ENCODE measurements around the gene TMOD1.

Gene TMOD1

DNA sequence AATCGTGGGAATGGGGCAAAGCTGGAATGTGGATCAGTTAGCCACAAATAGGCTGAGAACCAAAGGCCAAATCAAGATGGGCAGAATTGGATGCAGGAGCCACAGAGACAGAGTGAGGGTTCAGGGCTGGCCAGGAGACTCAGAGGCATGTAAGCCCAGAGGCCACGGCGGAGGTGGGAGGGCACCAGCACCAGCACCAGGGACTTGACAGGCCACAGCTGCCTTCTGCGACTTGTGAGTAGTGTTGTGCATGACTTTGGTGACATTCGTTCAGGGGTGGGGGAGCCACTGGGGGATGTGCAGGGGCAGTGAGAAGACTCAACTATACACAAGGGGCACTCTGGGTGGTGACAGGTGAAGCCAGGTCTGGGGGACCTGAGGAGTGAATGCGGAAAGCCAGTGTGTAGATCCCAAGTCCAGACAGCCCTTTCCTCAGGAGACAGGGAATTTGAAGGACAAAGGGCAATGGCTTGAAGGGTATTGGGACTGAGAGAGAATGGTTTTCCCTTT lies 53.2 kb downstream of the TMOD1 start:
- Histone ChIP-seq H3K4me3 (ENCODE audit: low read length) (no peak overlapping the region), H3K4me1 (ENCODE audit: control insufficient read depth, insufficient read depth, low read length) (peaks cover 27% of the 10 kb centered on the region), H3K9me3 (ENCODE audit: control insufficient read depth, low read length) (no peaks in the 10 kb centered on the region), H3K36me3 (ENCODE audit: control insufficient read depth, insufficient read depth, low read length, severe bottlenecking) (no peaks in the 10 kb centered on the region), H3K27me3 (replicated peaks; ENCODE audit: control insufficient read depth, insufficient read depth, low read length) (peaks cover 15% of the 10 kb centered on the region), H3K9ac (ENCODE audit: low read length) (no peak overlapping the region)
- DNase-seq (ENCODE audit: low read depth) = no peak

DNA sequence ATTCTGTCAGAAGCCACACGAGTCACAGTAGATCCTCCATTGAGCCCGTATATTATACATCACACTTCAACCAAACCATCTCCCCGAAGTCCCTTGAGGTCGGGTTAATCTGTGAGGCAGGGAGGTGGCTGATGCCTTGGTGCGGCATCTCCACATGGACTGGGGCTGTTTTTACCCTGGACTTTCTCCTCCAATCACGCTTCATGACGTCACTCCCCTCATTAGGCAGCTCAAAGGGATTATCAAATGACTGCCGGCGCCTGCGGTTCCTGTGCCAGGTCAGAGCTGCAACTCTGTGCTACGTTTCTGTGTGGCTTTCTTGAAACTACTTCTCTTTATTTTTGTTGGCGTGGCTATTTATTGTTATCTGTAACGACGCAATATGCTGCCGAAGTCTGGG lies 53.7 kb downstream of the TMOD1 start:
- H3K9me3 ChIP-seq (ENCODE audit: control insufficient read depth, low read length) = no peaks in the 10 kb centered on the region
- no peak overlapping the region for H3K4me3 ChIP-seq (ENCODE audit: low read length)
- peak; percentile 34 for DNase-seq (ENCODE audit: low read depth)
- H3K36me3 ChIP-seq (ENCODE audit: control insufficient read depth, insufficient read depth, low read length, severe bottlenecking) = no peaks in the 10 kb centered on the region
- H3K27me3 ChIP-seq (replicated peaks; ENCODE audit: control insufficient read depth, insufficient read depth, low read length) = peaks cover 15% of the 10 kb centered on the region
- peaks cover 27% of the 10 kb centered on the region for H3K4me1 ChIP-seq (ENCODE audit: control insufficient read depth, insufficient read depth, low read length)
- no peak overlapping the region for H3K9ac ChIP-seq (ENCODE audit: low read length)

DNA sequence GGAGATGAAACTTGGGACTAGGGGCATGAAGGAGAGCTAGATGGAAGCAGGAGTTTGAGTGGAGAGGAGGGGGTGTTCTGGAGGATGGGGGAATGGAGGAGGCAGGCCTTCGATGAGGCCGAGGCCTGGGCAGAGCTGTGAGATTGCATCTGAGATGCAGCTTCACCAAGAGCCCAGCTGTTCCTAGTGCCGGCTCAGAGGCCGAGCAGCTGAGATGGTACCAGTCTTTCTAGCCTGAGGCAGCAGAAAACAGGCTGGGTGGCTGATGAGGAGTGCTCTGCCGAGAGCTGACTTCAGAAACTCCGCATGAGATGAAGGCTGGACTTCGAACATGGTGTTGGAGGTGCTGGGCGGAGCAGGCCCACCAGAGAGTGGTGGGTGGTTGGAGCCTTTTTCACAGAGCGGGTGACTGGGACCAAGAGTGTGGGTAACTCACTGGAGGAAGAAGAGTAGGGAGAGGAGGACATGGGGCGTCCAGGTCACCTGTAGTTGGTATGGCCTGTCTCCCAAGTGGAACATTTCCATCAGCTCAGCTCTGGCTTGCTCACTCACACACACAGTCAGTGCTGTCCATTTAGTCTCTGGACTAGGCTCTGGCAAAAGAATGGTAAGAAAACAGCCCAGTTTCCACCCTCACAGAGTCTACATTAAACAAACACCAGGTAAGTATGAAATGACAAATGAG lies 54.7 kb downstream of the TMOD1 start:
- no peak for DNase-seq (ENCODE audit: low read depth)
- H3K4me1 ChIP-seq (ENCODE audit: control insufficient read depth, insufficient read depth, low read length) = peaks cover 27% of the 10 kb centered on the region
- no peak overlapping the region for H3K4me3 ChIP-seq (ENCODE audit: low read length)

DNA sequence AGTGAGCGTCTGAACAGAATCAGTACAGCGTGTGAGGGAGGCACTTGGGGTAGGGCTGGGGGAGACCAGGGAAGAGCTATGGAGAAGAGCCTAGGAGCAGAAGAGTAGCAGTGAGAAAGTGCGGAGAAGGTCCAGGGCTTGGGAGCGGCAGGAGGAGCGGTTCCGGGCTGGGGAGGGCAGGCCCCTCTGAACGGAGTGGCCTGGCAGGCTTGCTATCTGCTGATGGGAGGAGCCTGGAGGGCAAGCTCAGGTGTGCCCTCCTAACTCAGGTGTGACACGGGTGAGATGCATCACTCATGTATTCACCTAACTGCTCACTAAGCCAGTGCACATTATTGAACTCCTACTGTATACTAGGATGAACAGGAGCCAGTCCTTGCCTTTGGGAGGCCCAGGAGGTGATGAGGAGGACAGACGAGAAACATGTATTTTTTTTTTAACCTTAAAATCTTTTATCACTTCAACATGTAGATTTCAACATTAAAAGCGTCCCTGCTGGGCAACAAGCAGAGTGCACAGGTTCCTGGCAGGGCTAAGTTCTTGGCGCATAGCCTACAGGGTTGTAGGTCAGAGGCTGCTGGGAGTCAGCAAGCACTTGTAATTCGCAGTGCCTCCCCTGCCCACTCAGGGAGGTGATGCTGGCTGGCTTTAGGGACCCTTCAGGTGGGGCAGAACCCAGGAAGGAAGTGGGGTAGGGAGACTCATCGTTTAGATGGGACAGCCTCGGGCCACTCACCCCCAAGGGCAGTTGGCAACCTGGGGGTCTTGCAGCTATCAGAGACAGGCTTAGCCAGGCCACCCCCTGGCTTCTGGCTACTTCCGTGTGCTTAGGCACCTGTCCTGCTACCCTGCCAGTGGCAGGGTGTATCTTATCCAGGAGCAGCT lies 55.5 kb downstream of the TMOD1 start:
- H3K36me3 ChIP-seq (ENCODE audit: control insufficient read depth, insufficient read depth, low read length, severe bottlenecking) = no peaks in the 10 kb centered on the region

More for the DNA sequence above, 54.7 kb downstream of the TMOD1 start:
- Histone ChIP-seq H3K9ac (ENCODE audit: low read length) (no peak overlapping the region), H3K36me3 (ENCODE audit: control insufficient read depth, insufficient read depth, low read length, severe bottlenecking) (no peaks in the 10 kb centered on the region), H3K9me3 (ENCODE audit: control insufficient read depth, low read length) (no peaks in the 10 kb centered on the region), H3K27me3 (replicated peaks; ENCODE audit: control insufficient read depth, insufficient read depth, low read length) (peaks cover 18% of the 10 kb centered on the region)

DNA sequence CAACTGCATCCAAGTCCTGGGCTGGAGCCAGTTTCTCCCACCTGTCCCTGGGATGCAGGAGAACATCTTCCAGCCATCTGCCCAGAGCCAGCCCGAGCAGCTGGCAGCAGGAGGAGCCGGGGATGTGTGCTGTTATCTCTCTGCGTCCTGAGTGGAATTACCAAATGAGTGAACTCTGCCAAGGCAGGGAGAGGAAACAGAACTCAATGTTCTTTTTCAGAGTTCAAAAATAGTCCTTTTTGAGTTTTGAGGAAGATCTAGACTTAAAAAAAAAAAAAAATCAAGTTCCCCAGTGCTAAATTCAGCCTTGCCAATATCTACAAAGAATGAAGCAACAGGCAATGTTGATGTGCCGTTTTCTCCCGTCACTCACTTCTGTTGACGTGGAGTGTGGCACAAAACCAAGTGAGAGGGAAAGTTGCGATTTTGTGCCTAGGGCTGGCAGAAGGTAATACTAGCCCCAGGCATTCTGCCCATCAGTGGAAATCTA lies 56.2 kb downstream of the TMOD1 start:
- H3K27me3 ChIP-seq (replicated peaks; ENCODE audit: control insufficient read depth, insufficient read depth, low read length) = peaks cover 30% of the 10 kb centered on the region
- H3K9me3 ChIP-seq (ENCODE audit: control insufficient read depth, low read length) = no peaks in the 10 kb centered on the region
- DNase-seq (ENCODE audit: low read depth) = no peak
- H3K4me1 ChIP-seq (ENCODE audit: control insufficient read depth, insufficient read depth, low read length) = peaks cover 27% of the 10 kb centered on the region
- peak overlapping the region; percentile 35 for H3K4me3 ChIP-seq (ENCODE audit: low read length)
- peak overlapping the region; percentile 41 for H3K9ac ChIP-seq (ENCODE audit: low read length)
- H3K36me3 ChIP-seq (ENCODE audit: control insufficient read depth, insufficient read depth, low read length, severe bottlenecking) = no peaks in the 10 kb centered on the region

More for the DNA sequence above, 55.5 kb downstream of the TMOD1 start:
- peaks cover 27% of the 10 kb centered on the region for H3K4me1 ChIP-seq (ENCODE audit: control insufficient read depth, insufficient read depth, low read length)
- H3K4me3 ChIP-seq (ENCODE audit: low read length) = no peak overlapping the region
- no peak overlapping the region for H3K9ac ChIP-seq (ENCODE audit: low read length)
- no peak for DNase-seq (ENCODE audit: low read depth)
- peaks cover 25% of the 10 kb centered on the region for H3K27me3 ChIP-seq (replicated peaks; ENCODE audit: control insufficient read depth, insufficient read depth, low read length)
- H3K9me3 ChIP-seq (ENCODE audit: control insufficient read depth, low read length) = no peaks in the 10 kb centered on the region

DNA sequence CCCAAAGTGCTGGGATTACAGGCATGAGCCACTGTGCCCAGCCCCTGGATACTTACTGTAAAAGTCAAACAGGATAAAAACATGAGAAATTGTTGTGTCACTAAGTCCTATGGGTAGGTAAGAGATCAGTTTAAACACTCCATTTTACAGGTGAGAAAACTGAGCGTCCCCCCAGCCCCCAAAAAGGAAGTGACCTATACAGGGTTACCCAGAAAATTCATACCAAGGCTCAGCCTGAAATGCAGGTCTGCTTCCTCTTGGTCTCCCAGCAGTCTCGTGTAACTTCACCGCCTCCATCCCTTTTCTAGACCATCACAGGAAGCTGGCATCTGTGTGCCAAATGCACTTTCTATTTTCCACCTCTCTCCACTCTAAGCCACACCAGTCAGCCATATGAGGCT lies 57.2 kb downstream of the TMOD1 start:
- Histone ChIP-seq H3K36me3 (ENCODE audit: control insufficient read depth, insufficient read depth, low read length, severe bottlenecking) (no peaks in the 10 kb centered on the region), H3K9me3 (ENCODE audit: control insufficient read depth, low read length) (no peaks in the 10 kb centered on the region), H3K9ac (ENCODE audit: low read length) (no peak overlapping the region), H3K27me3 (replicated peaks; ENCODE audit: control insufficient read depth, insufficient read depth, low read length) (peaks cover 21% of the 10 kb centered on the region), H3K4me3 (ENCODE audit: low read length) (no peak overlapping the region), H3K4me1 (ENCODE audit: control insufficient read depth, insufficient read depth, low read length) (peaks cover 34% of the 10 kb centered on the region)
- no peak for DNase-seq (ENCODE audit: low read depth)

DNA sequence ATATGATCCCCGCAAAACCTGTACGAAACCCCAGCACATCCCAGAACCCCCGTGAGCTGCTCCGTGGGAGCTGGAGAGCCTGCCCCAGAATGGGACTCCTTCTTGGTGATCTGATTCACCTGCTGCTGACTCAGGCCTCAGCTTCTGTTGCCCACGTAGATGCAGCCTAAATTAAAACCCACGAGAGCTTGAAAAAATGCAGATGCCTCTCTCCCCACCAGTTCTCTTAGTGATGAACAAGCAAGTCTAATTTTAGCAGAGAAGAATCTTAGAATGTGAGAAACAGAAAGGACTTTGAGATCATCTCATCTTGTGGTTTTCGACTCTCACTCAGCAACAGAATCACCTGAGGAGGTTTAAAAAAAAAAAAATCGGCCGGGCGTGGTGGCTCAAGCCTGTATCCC lies 57.6 kb downstream of the TMOD1 start:
- H3K36me3 ChIP-seq (ENCODE audit: control insufficient read depth, insufficient read depth, low read length, severe bottlenecking) = no peaks in the 10 kb centered on the region
- no peak overlapping the region for H3K4me3 ChIP-seq (ENCODE audit: low read length)
- no peak overlapping the region for H3K9ac ChIP-seq (ENCODE audit: low read length)
- no peaks in the 10 kb centered on the region for H3K9me3 ChIP-seq (ENCODE audit: control insufficient read depth, low read length)
- peaks cover 19% of the 10 kb centered on the region for H3K27me3 ChIP-seq (replicated peaks; ENCODE audit: control insufficient read depth, insufficient read depth, low read length)
- DNase-seq (ENCODE audit: low read depth) = no peak
- H3K4me1 ChIP-seq (ENCODE audit: control insufficient read depth, insufficient read depth, low read length) = peaks cover 37% of the 10 kb centered on the region

DNA sequence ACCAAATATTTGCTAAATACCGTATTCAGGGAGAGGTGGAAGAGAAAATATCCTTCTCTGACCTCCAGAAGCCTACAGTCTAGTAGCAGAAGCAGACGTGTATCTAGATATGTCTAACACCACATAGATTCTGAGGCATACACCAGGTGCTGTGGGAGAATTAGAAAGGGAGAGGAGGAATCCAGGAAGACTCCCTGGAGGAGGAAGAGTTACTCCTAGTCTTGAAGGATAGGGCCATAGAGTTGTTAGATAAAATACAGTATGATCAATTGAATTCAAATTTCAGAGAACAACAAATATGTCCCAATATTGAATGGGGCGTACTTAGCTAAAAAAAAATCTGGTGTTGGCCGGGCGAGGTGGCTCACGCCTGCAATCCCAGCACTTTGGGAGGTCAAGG lies 58.7 kb downstream of the TMOD1 start:
- Histone ChIP-seq H3K4me1 (ENCODE audit: control insufficient read depth, insufficient read depth, low read length) (peaks cover 42% of the 10 kb centered on the region), H3K27me3 (replicated peaks; ENCODE audit: control insufficient read depth, insufficient read depth, low read length) (peaks cover 19% of the 10 kb centered on the region), H3K9ac (ENCODE audit: low read length) (no peak overlapping the region), H3K9me3 (ENCODE audit: control insufficient read depth, low read length) (no peaks in the 10 kb centered on the region), H3K36me3 (ENCODE audit: control insufficient read depth, insufficient read depth, low read length, severe bottlenecking) (no peaks in the 10 kb centered on the region), H3K4me3 (ENCODE audit: low read length) (no peak overlapping the region)
- DNase-seq (ENCODE audit: low read depth) = no peak

DNA sequence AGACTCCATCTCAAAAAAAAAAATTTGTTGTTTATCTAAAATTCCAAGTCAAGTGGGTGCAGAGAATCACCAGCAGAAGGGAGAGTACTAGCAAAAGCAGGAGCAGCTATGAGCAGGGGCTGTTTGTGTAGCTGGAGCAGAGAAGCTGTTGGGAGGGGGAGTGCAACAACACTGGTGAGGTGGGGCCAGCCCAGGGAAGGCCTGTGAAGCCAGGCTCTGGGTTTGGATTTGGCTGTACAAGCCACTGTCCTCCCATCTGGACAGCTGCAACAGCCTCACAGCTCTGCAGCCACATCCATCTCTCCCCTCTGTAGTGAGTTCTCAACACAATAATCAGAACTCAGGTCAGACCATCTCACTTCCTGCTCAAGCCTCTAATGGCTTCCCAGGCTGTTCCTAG lies 59.4 kb downstream of the TMOD1 start:
- Histone ChIP-seq H3K36me3 (ENCODE audit: control insufficient read depth, insufficient read depth, low read length, severe bottlenecking) (no peaks in the 10 kb centered on the region), H3K27me3 (replicated peaks; ENCODE audit: control insufficient read depth, insufficient read depth, low read length) (peaks cover 20% of the 10 kb centered on the region), H3K4me3 (ENCODE audit: low read length) (no peak overlapping the region), H3K4me1 (ENCODE audit: control insufficient read depth, insufficient read depth, low read length) (peaks cover 39% of the 10 kb centered on the region), H3K9ac (ENCODE audit: low read length) (no peak overlapping the region), H3K9me3 (ENCODE audit: control insufficient read depth, low read length) (no peaks in the 10 kb centered on the region)
- no peak for DNase-seq (ENCODE audit: low read depth)

DNA sequence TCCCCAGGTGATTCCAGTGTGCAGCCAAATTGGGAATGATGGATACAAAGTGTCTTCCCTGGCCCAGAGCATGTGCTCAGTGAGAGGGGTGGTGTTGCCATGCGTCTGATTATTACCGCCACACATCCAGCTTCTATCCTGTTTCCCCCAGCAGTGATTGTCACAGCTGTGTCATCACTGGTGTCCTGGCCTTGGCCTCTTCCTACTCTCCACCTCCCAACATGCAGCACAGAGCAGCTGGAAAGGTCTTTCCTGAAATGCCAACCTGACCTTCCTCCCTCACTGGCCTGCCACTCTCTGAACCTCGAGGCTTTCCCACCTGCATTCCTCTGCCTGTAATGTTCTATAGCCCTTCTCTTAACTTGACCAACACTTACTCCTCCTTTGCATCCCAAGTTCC lies 60.0 kb downstream of the TMOD1 start:
- Histone ChIP-seq H3K4me1 (ENCODE audit: control insufficient read depth, insufficient read depth, low read length) (peaks cover 39% of the 10 kb centered on the region), H3K36me3 (ENCODE audit: control insufficient read depth, insufficient read depth, low read length, severe bottlenecking) (no peaks in the 10 kb centered on the region), H3K27me3 (replicated peaks; ENCODE audit: control insufficient read depth, insufficient read depth, low read length) (peaks cover 19% of the 10 kb centered on the region), H3K9me3 (ENCODE audit: control insufficient read depth, low read length) (no peaks in the 10 kb centered on the region), H3K4me3 (ENCODE audit: low read length) (no peak overlapping the region), H3K9ac (ENCODE audit: low read length) (no peak overlapping the region)
- DNase-seq (ENCODE audit: low read depth) = no peak

DNA sequence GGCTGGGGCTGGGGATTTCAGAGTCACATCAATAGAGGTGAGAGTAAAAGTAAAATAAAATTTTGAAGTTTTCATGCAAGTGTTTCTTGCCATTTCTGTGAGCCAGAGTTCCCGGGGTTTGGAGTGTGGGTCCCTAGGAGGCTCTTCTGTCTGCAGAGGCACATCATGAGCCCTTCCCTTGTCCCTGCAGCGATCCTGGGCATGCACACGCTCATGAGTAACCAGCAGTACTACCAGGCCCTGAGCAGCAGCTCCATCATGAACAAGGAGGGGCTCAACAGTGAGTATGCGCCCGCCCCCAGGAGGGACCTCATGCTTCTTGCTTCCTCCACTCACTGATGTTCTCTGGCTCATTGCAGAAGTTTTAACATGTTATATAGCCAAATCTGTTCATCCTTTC lies 61.1 kb downstream of the TMOD1 start:
- H3K36me3 ChIP-seq (ENCODE audit: control insufficient read depth, insufficient read depth, low read length, severe bottlenecking) = no peaks in the 10 kb centered on the region
- H3K27me3 ChIP-seq (replicated peaks; ENCODE audit: control insufficient read depth, insufficient read depth, low read length) = peaks cover 24% of the 10 kb centered on the region
- peaks cover 33% of the 10 kb centered on the region for H3K4me1 ChIP-seq (ENCODE audit: control insufficient read depth, insufficient read depth, low read length)
- DNase-seq (ENCODE audit: low read depth) = no peak
- no peak overlapping the region for H3K4me3 ChIP-seq (ENCODE audit: low read length)
- H3K9ac ChIP-seq (ENCODE audit: low read length) = no peak overlapping the region
- no peaks in the 10 kb centered on the region for H3K9me3 ChIP-seq (ENCODE audit: control insufficient read depth, low read length)

Measured in adipocyte (in vitro differentiated cells).